ENCODE measurements around the gene NFE2L2.

DNA sequence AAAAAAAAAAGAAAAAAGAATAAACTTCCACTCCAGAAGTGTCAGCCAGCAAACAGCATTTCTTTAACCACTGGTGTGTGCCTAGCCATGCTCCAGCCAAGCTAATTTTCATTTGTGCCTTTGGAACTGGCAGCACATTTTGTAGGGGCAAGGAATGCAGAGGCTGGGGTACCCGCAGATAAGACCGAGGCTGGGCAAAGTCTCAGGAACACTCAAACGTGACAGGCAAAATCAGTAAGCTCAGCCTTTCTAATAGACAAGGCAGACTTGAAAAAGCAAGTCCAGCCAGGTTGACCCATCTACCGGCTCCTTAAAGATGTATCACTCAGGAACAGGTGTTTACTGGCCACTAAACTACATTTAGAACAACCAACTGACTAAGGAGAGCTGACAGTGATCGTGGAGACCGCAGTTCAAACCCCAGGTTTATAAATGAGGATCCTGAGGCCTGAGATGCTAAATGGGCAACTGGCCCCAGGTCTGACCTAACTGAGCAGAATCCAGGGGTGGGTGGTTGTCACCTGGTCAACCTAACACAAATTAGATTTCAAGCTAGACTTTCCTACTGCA is 16.7 kb downstream of the NFE2L2 start:
- no peak for TF ChIP-seq POLR2AphosphoS5 (IDR thresholded peaks at IDR 0.05; ENCODE audit: low read depth, low read length)
- TF ChIP-seq, protein P1, sequence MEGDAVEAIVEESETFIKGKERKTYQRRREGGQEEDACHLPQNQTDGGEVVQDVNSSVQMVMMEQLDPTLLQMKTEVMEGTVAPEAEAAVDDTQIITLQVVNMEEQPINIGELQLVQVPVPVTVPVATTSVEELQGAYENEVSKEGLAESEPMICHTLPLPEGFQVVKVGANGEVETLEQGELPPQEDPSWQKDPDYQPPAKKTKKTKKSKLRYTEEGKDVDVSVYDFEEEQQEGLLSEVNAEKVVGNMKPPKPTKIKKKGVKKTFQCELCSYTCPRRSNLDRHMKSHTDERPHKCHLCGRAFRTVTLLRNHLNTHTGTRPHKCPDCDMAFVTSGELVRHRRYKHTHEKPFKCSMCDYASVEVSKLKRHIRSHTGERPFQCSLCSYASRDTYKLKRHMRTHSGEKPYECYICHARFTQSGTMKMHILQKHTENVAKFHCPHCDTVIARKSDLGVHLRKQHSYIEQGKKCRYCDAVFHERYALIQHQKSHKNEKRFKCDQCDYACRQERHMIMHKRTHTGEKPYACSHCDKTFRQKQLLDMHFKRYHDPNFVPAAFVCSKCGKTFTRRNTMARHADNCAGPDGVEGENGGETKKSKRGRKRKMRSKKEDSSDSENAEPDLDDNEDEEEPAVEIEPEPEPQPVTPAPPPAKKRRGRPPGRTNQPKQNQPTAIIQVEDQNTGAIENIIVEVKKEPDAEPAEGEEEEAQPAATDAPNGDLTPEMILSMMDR (IDR thresholded peaks at IDR 0.05), result no peak

Data from Panc1 (cell line).